T-helper 2 cell treated with Interferon-gamma antibody and Interleukin-4, amounts not matched to agents 5 μg/mL and 100 μg/mL, for 36 hours (primary cell): Measurements from ENCODE around the gene MBOAT7.

Experiments
- DNase-seq: peaks from one replicate; pipeline ENCODE4 v3.0.0; 2021; ENCODE audit warnings: low spot score
- H3K27ac Mint-ChIP-seq: one replicate; pipeline ENCODE4 v1.8.0; 2021; ENCODE audit warnings: mild to moderate bottlenecking, mixed read lengths
- H3K27me3 Mint-ChIP-seq: one replicate; pipeline ENCODE4 v1.8.0; 2021; ENCODE audit warnings: low read depth, mixed read lengths
- H3K36me3 Mint-ChIP-seq: one replicate; pipeline ENCODE4 v1.8.0; 2021; ENCODE audit warnings: low read depth, mixed read lengths
- H3K4me1 Mint-ChIP-seq: one replicate; pipeline ENCODE4 v1.8.0; 2021; ENCODE audit warnings: low read depth, mixed read lengths
- H3K4me3 Mint-ChIP-seq: one replicate; pipeline ENCODE4 v1.8.0; 2022; ENCODE audit warnings: mild to moderate bottlenecking, moderate library complexity, mixed read lengths
- H3K9me3 Mint-ChIP-seq: one replicate; pipeline ENCODE4 v1.8.0; 2021; ENCODE audit warnings: mixed read lengths

The MBOAT7 gene

DNA sequence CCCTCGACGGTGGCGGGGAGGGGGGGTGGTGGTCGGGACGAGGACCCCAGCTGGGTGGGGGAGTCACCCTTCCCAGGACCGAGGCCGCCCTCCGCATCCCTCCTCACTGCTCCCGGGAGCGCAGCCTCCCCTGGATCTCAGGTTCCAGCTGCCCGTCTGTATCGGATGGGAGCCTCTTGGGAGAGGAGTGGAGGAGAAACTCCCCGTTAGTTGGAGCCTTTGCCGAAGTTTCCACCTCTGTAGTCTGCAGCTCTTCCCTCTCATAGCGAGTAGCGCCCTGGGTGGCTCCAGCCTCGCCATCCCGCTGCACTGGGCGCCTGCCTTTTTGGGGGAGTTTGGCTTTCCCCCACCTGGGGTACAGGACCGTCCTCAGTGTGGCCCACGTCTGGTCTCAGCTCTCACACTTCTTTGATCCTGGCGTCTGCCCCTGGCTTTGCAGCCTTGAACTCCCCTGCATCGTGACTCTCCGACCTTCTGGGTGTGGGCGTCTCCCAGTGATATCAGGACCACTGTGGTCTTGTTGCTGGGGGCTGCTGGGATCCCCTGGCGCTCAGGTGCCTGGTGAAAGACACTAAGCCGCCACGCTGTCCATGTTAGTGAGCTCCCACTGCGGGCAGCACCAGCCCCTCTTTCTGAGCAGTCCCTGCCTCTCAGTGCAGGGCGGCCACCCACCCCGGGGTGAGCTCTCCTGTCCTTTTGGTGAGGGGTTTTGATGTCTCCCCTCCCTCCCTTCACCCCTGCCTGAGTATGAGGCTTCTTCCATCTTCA, 50.7 kb downstream of the MBOAT7 start:
- peaks cover 40% of the 10 kb centered on the region for H3K4me1 Mint-ChIP-seq
- DNase-seq: peak; percentile 29
- H3K9me3 Mint-ChIP-seq: no peaks in the 10 kb centered on the region
- peak overlapping the region; percentile 92 for H3K27ac Mint-ChIP-seq
- H3K27me3 Mint-ChIP-seq: no peaks in the 10 kb centered on the region
- H3K36me3 Mint-ChIP-seq: peaks cover 32% of the 10 kb centered on the region
- H3K4me3 Mint-ChIP-seq: peak overlapping the region; percentile 91

DNA sequence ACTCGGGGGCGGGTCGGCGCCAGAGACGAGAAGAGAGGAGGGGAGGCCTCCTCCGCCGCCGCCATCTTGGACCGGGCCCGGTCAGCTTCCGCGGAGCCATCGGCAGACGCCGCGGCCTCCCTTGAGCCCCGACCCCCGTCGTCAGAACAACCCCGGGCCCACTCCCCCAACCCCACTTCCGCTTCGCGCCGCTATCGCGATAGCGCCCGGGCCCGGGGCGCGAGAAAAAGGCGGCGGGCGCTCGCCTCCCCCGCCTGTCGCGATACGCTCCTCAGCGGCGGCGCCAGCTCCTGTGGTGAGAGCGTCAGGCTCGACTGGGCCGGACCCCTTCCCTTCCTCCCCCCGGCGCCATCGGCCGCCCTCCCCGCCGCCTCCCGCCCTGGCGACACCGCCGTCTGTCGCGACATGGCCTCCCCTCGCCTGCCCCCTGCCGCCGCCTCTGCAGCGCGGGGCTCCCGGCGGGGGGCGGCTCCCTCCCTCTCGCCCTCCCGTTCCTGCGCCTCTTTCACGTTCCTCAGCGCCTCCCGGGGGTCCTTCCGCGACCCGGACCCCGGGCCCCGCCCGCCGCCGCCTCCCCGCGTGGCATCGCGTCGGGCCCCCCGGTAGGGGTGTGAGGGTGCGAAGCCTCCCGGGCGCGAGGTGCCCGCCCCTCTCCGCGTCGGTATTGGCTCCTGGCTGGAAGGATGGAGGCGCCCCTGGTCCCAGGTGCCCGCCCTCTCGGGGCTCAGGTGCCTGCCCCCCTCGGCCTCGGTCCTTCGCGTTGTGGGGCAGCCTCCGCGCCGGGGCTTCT, 51.5 kb downstream of the MBOAT7 start, which contains the start of gene CNOT3:
Gene CNOT3, plus strand, starts transcription at position 64 of the 790 bp plus-strand sequence. CDS start 5,217 bp downstream, outside the sequence.
- Mint-ChIP-seq H3K4me1 (peaks cover 40% of the 10 kb centered on the region), H3K4me3 (peak within 1 kb of the TSS; percentile 91), H3K27me3 (no peaks in the 10 kb centered on the region), H3K27ac (peak within 1 kb of the TSS; percentile 92), H3K36me3 (peaks cover 24% of the 10 kb centered on the region), H3K9me3 (no peaks in the 10 kb centered on the region)
- DNase-seq: no peak

DNA sequence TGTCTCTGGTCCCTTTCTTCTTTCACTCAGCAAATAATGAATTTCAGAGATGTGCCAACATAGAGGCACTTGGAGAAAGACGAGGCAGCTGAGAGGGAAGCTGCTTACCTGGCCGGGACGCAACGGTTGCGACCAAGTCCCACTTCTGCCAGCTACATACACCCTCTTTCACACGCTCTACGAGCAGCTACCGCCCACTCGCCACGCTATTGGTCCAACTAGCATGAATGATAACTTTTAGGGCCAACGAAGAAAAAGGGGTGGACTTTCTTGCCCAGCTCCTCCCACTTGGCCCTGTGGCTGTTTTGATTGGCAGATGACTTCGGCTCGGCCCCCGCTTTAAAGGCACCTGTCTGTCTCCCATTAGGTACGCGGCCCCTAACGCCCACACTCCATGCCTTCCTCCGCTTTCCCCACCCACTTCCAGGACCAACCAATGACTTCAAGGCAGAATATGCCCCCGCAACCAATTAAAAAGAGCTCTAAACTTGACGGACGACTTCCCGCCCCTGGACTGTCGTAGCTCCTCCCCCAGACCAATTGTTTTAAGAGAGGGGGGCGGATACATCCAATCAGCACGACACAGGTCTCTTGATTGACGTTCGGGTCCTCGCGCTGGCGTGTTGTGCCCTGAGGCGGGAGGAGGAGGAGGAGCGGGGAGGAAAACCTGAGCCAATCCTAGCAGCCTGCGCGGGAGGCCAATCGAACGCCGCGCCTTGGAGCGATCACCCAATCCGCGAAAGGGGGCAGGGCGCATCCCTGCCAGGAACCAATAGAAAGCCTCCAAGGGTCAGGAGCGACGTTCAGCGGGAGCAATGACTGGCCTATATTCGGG, 52.3 kb downstream of the MBOAT7 start:
- Mint-ChIP-seq H3K4me1 (peaks cover 39% of the 10 kb centered on the region), H3K4me3 (peak overlapping the region; percentile 90), H3K27me3 (no peaks in the 10 kb centered on the region), H3K27ac (peak overlapping the region; percentile 78), H3K9me3 (no peaks in the 10 kb centered on the region), H3K36me3 (peaks cover 19% of the 10 kb centered on the region)
- peak; percentile 99 for DNase-seq

DNA sequence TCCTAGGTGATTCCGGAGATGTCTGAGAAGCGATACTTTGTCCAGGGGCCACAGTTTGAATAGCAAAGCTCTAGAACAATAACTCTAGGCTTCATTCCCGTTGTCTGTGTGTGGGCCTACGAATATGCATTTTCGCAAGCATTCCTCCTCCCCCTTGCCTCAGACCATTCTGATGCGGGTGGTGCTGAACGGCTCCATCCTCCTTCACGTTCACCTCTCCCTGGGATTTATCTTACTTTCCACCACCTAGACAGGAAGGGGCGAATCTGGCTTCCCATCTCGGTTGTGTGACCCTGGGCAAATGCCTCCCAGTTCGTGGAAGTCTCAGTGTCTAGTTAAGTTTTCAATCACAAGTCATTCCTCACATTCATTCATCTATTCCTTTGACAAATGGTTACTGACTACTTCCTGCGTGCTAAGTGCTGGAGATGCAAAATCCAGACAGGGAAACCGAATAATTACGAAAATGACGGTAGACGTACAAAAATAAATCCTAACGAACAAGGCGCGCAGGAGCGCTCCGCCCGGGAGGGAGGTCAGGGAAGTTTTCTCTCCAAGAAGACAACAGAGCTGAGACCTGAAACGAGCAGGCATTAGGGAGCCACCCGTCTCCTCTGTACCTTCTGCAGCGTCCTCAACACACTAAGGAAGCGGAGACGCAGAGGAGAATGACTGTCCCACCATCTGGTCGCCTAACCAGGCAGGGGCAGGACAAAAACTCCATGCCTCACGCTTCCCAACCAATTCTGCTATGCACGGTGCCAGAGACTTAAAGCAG, 53.1 kb downstream of the MBOAT7 start:
- Mint-ChIP-seq H3K36me3 (peaks cover 15% of the 10 kb centered on the region), H3K4me3 (peak overlapping the region; percentile 90), H3K27me3 (no peaks in the 10 kb centered on the region), H3K27ac (peak overlapping the region; percentile 78), H3K9me3 (no peaks in the 10 kb centered on the region), H3K4me1 (peaks cover 32% of the 10 kb centered on the region)
- peak; percentile 14 for DNase-seq

DNA sequence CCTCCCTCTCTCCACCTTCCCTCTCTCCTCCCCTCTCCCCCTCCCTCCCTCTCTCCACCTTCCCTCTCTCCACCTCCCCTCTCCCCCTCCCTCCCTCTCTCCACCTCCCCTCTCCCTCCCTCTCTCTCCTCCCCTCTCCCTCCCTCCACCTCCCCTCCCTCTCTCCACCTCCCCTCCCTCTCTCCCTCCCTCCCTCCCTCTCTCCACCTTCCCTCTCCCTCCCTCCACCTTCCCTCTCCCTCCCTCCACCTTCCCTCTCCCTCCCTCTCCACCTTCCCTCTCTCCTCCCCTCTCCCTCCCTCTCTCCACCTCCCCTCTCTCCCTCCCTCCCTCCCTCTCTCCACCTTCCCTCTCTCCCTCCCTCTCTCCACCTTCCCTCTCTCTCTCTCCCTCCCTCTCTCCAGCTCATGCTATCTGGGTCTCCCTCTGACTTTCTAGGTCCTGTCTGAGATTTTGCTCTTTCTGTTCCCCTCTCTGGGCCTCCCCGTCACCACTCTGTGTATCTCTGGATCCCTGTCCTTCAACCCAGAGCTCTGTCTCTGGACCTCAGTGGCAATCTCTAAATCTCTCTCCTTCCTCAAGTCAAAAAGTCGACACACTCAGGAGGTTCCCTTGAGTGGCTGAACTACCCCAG, 55.3 kb downstream of the MBOAT7 start:
- Mint-ChIP-seq H3K27ac (peak overlapping the region; percentile 73), H3K27me3 (no peaks in the 10 kb centered on the region), H3K4me1 (peaks cover 19% of the 10 kb centered on the region), H3K9me3 (no peaks in the 10 kb centered on the region), H3K36me3 (peaks cover 7% of the 10 kb centered on the region), H3K4me3 (no peak overlapping the region)
- no peak for DNase-seq

DNA sequence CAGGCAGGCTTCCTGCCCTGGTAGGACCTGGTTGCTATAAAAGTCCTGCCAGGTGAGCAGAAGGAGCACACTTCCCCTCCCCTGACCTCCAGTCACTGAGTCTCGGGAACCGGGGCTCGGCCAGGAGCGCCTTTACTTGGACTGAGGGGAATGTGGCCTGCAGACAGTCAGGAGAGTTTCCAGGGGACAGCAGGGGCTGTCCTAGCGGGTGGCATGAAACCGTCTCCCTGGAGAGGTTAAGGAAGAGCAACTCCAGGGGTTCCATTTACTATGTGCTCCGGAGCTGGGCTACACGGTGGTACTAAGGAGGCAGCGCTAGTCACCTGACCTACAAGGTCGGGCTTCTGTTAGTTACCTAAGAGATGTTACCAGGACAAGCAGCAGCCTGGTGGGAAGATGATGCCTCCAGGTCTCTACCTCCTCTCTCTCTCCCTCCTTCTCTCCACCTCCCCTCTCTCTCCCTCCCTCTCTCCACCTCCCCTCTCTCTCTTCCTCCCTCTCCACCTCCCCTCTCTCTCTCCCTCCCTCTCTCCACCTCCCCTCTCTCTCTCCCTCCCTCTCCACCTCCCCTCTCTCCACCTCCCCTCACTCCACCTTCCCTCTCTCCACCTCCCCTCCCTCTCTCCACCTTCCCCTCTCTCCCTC, 55.9 kb downstream of the MBOAT7 start:
- no peak for DNase-seq
- no peak overlapping the region for H3K4me3 Mint-ChIP-seq
- peaks cover 13% of the 10 kb centered on the region for H3K4me1 Mint-ChIP-seq
- H3K27me3 Mint-ChIP-seq: no peaks in the 10 kb centered on the region
- H3K36me3 Mint-ChIP-seq: peaks cover 4% of the 10 kb centered on the region
- no peak overlapping the region for H3K27ac Mint-ChIP-seq
- H3K9me3 Mint-ChIP-seq: no peaks in the 10 kb centered on the region

DNA sequence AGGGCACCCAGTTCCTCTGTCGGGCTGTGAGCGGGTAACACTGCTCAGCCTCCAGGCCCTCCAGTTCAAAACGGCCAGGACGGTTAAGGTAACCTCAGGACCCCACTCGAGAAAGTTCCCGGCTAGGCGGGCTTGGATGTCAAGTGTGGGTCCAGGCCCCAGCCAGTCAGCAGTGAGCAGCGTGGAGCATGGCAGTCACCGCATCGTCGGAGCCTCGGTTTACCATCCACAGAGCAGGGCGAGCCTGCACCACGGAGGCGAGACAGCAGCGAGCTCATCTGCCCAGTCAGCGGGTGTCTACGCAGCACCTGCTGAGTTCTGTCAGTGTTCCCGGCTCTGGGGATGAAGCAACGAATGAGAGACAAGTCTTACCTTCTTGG, 59.8 kb downstream of the MBOAT7 start:
- Mint-ChIP-seq H3K4me1 (peaks cover 5% of the 10 kb centered on the region), H3K27ac (no peak overlapping the region), H3K9me3 (no peaks in the 10 kb centered on the region), H3K36me3 (peaks cover 4% of the 10 kb centered on the region), H3K4me3 (no peak overlapping the region), H3K27me3 (no peaks in the 10 kb centered on the region)
- DNase-seq: no peak

DNA sequence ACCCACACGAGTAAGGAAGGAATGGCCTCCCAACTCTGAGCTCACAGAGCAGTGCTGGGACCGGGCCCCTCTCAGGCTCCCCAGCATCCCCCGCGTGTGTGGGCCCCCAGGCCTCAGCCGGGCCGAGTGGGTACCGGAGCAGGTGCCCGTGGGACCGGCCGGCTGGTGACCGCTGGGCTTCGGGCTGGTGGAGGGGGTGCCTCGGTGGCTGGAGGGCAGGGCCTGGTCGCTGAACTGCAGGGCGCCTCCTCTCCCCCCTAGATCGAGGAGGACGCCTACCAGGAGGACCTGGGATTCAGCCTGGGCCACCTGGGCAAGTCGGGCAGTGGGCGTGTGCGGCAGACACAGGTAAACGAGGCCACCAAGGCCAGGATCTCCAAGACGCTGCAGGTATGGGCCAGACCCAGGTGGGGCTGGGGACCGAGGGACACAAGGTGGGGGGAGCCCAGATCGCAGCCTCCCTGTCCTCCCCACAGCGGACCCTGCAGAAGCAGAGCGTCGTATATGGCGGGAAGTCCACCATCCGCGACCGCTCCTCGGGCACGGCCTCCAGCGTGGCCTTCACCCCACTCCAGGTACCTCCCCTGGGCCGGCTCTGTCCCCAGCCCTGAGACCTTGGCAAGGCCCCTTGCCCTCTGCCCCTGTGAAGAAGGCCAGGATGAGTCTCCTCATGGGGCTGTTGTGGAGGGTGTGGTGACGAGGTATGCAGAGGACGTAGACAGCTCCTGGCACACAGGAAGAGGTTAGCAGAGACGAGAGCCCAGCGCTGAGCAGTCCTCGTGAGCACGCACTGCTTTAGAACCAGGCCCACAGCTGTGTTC, 60.4 kb downstream of the MBOAT7 start:
- DNase-seq: no peak
- H3K4me3 Mint-ChIP-seq: no peak overlapping the region
- H3K9me3 Mint-ChIP-seq: no peaks in the 10 kb centered on the region
- H3K4me1 Mint-ChIP-seq: no peaks in the 10 kb centered on the region
- H3K27me3 Mint-ChIP-seq: no peaks in the 10 kb centered on the region
- peaks cover 4% of the 10 kb centered on the region for H3K36me3 Mint-ChIP-seq
- no peak overlapping the region for H3K27ac Mint-ChIP-seq

DNA sequence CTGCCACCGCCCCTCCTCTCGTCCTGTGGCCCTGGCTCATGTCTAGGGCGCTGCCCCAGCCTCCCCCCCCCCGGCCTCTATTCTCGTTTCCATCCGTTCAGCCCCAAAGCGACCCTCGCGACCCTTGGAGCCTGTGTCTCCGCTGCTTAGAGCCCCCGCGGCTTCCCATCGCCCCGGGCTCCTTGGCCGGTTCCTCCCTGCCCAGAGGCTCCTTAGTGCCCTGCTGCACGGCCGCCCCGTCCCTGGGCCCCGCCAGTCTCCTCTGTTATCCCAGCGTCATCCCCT, 61.0 kb downstream of the MBOAT7 start:
- peaks cover 6% of the 10 kb centered on the region for H3K36me3 Mint-ChIP-seq
- DNase-seq: no peak

DNA sequence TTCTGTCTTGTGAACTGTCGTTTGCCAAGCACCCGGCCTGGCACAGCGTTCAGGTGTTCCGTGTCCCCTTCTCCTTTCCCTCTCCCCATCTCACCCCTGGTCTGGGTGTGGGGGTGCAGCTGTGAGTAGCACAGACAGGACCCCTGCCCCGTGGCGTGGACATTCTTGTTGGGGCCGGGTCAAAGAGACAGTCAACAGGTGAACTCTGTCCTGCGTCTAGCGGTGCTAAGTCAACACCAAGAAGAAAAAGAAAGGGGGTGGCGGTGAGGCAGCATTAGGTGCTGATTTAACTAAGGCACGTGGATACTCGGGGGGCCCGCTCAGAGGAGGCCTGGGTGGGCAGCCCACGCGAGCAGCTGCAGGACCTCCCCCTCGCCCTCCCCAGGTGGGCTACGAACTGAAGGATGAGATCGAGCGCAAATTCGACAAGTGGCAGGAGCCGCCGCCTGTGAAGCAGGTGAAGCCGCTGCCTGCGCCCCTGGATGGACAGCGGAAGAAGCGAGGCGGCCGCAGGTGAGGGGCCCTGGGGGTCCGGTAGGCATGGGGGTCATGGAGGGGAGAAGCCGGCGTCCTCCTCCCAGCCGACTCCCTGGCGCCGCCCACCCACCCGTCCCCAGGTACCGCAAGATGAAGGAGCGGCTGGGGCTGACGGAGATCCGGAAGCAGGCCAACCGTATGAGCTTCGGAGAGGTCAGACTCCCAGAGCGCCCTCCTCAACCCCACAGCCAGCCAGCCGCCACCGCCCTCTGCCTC, 61.5 kb downstream of the MBOAT7 start:
- Mint-ChIP-seq H3K4me3 (no peak overlapping the region), H3K9me3 (no peaks in the 10 kb centered on the region), H3K4me1 (no peaks in the 10 kb centered on the region), H3K36me3 (peaks cover 8% of the 10 kb centered on the region), H3K27ac (no peak overlapping the region), H3K27me3 (no peaks in the 10 kb centered on the region)
- DNase-seq: no peak

More for the DNA sequence above, 61.0 kb downstream of the MBOAT7 start:
- H3K4me1 Mint-ChIP-seq: no peaks in the 10 kb centered on the region
- no peak overlapping the region for H3K27ac Mint-ChIP-seq
- no peaks in the 10 kb centered on the region for H3K9me3 Mint-ChIP-seq
- no peaks in the 10 kb centered on the region for H3K27me3 Mint-ChIP-seq
- no peak overlapping the region for H3K4me3 Mint-ChIP-seq

DNA sequence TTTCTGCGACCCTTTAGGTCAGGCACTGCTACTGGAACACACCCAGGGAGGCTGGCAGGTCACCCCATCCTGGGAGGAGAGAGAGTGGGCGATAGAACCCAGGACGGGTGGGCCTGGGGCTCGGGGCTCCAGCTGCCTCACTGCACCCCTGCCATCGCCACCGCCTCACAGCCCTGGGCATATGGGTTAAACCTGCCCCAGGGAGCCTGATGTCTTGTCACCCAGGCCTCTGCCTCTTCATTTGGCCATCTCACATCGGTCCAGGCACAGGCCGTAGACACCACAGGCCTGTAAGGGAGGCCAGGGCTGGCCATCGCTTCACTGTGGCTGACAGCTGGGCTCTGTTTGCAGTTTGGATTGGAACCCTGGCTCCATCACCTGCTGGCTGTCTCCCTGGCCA, 63.7 kb downstream of the MBOAT7 start:
- H3K27ac Mint-ChIP-seq: no peak overlapping the region
- H3K36me3 Mint-ChIP-seq: peaks cover 14% of the 10 kb centered on the region
- no peaks in the 10 kb centered on the region for H3K4me1 Mint-ChIP-seq
- H3K27me3 Mint-ChIP-seq: no peaks in the 10 kb centered on the region
- no peak overlapping the region for H3K4me3 Mint-ChIP-seq
- H3K9me3 Mint-ChIP-seq: no peaks in the 10 kb centered on the region
- DNase-seq: no peak
